HCT116 (cell line): Measurements from ENCODE around the gene ARRDC4. TPM values are rescaled to one million over a fixed set of nuclear protein-coding genes. Genes with fewer than 3 reads are reported as not detected.
A peak's percentile ranks its signal among the peaks of the same experiment; 100 is the strongest.

Experiments used
- ATAC-seq: fragments of 200-7000 bp; cut with Tn5 transposase; 2 replicates; pipeline ENCODE4 v1.9.1; 2020; ENCODE audit warnings: mild to moderate bottlenecking, moderate library complexity
- BruUV-seq: library from RNA; stranded (reverse); fragments of 400-500 nt; replicated peaks from 2 replicates; lab custom pipeline; 2021; lab: Mats Ljungman, UMichigan
- CTCF ChIA-PET: fragments of 300-600 bp; sonication (Branson Sonifier 250); formaldehyde crosslinking; loops from one replicate; lab custom pipeline; 2021; ENCODE audit warnings: antibody characterized with exemption; lab: Charles Lee
- POLR2A ChIA-PET: fragments of 300-600, 350-600 bp; sonication (Branson Sonifier 250); formaldehyde crosslinking; loops from one replicate; lab custom pipeline; 2021; ENCODE audit warnings: antibody characterized with exemption; lab: Charles Lee
- RAD21 ChIA-PET, 2 experiments: fragments of 300-600 bp; sonication (Branson Sonifier 250); formaldehyde crosslinking; loops; one replicate each; lab custom pipeline; 2023; ENCODE audit warnings: low total read pairs in 2 of 2; ENCODE audit not compliant: uncharacterized antibody in 2 of 2, unreplicated experiment in 2 of 2, low non-redundant PET in 1 of 2; lab: Charles Lee
- DNase-seq: peaks from one replicate; pipeline ENCODE4 v3.0.0-alpha.2; 2010; ENCODE audit warnings: low read depth, low spot score
- H2AFZ ChIP-seq: fragments of 200-600 bp; shearing (Covaris generic), sonication (generic); 2 replicates; pipeline ENCODE4 v1.6.1; 2017; ENCODE audit warnings: low read depth, mixed run types, mixed read lengths, antibody characterized with exemption, low read length; ENCODE audit not compliant: poor library complexity, severe bottlenecking
- H3K27ac ChIP-seq: 2 replicates; pipeline ENCODE4 v1.5.1; 2012; ENCODE audit warnings: low read depth, low read length
- H3K27me3 ChIP-seq: fragments of 200-600 bp; sonication (generic); 2 replicates; pipeline ENCODE4 v1.6.1; 2016; ENCODE audit warnings: mixed run types, low read length, mixed read lengths; ENCODE audit not compliant: insufficient read depth
- H3K36me3 ChIP-seq, 2 experiments: fragments of 200-500 bp in 1 of 2; fragments of 200-600 bp in 1 of 2; sonication (Bioruptor generic) in 1 of 2; sonication (generic) in 1 of 2; 2 replicates each; pipeline versions ENCODE4 v1.5.1 to v1.6.1; 2014 to 2016; ENCODE audit warnings: low read length in 2 of 2, inconsistent platforms in 1 of 2, mixed read lengths in 1 of 2, mixed run types in 1 of 2; ENCODE audit not compliant: insufficient read depth in 2 of 2, control insufficient read depth in 1 of 2
- H3K4me1 ChIP-seq, 2 experiments: fragments of 200-600 bp in 1 of 2; sonication (generic) in 1 of 2; 2 replicates each; pipeline versions ENCODE4 v1.5.1 to v1.6.1; 2012 to 2017; ENCODE audit warnings: low read length in 2 of 2, inconsistent platforms in 1 of 2, mild to moderate bottlenecking in 1 of 2, mixed read lengths in 1 of 2, mixed run types in 1 of 2, moderate library complexity in 1 of 2; ENCODE audit not compliant: insufficient read depth in 2 of 2, control insufficient read depth in 1 of 2
- H3K4me2 ChIP-seq: fragments of 200-600 bp; sonication (generic); 2 replicates; pipeline ENCODE4 v1.6.1; 2017; ENCODE audit warnings: mixed run types, low read length, mixed read lengths
- H3K4me3 ChIP-seq, 2 experiments: fragments of 200-600 bp in 1 of 2; sonication (generic) in 1 of 2; replicated peaks in 1 of 2; 2 replicates each; pipeline ENCODE4 v1.5.1; 2011 to 2016; ENCODE audit warnings: low read length in 2 of 2, control low read depth in 1 of 2, low read depth in 1 of 2, mild to moderate bottlenecking in 1 of 2, mixed read lengths in 1 of 2, mixed run types in 1 of 2
- H3K79me2 ChIP-seq: fragments of 200-600 bp; sonication (generic); 2 replicates; pipeline ENCODE4 v1.6.1; 2017; ENCODE audit warnings: mild to moderate bottlenecking, mixed run types, low read length, moderate library complexity, mixed read lengths; ENCODE audit not compliant: insufficient read depth
- H3K9ac ChIP-seq: fragments of 200-600 bp; sonication (generic); 2 replicates; pipeline ENCODE4 v1.6.1; 2016; ENCODE audit warnings: low read length, mixed read lengths
- H3K9me2 ChIP-seq: fragments of 200-600 bp; sonication (generic), shearing (Covaris generic); 2 replicates; pipeline ENCODE4 v1.6.1; 2017; ENCODE audit warnings: mixed run types, mild to moderate bottlenecking, moderate library complexity; ENCODE audit not compliant: insufficient read depth
- H3K9me3 ChIP-seq, 2 experiments: fragments of 200-500 bp in 1 of 2; fragments of 200-600 bp in 1 of 2; sonication (Bioruptor generic) in 1 of 2; sonication (generic) in 1 of 2; 2 replicates each; pipeline ENCODE4 v1.6.1; 2014 to 2017; ENCODE audit warnings: low read length in 2 of 2, mixed read lengths in 2 of 2, inconsistent platforms in 1 of 2, low read depth in 1 of 2, mild to moderate bottlenecking in 1 of 2, mixed run types in 1 of 2, moderate library complexity in 1 of 2; ENCODE audit not compliant: control insufficient read depth in 1 of 2, insufficient read depth in 1 of 2
- H4K20me1 ChIP-seq: fragments of 200-600 bp; sonication (generic), shearing (Covaris generic); 2 replicates; pipeline ENCODE4 v1.6.1; 2017; ENCODE audit warnings: mixed run types, mild to moderate bottlenecking, moderate library complexity; ENCODE audit not compliant: insufficient read depth
- CBX3 ChIP-seq: IDR thresholded peaks from 2 replicates; pipeline ENCODE4 v1.6.1; 2012; ENCODE audit warnings: low read depth
- CTCF ChIP-seq, 3 experiments: fragments of 200-600 bp in 1 of 3; sonication (generic) in 1 of 3; IDR thresholded peaks in 2 of 3; conservative IDR thresholded peaks in 1 of 3; 2 replicates each; pipeline ENCODE4 v1.5.1; 2012 to 2017; ENCODE audit warnings: low read depth in 2 of 3, low read length in 2 of 3, antibody characterized with exemption in 1 of 3, borderline replicate concordance in 1 of 3, control low read depth in 1 of 3, mild to moderate bottlenecking in 1 of 3, mixed read lengths in 1 of 3, mixed run types in 1 of 3, moderate library complexity in 1 of 3; ENCODE audit not compliant: insufficient read depth in 1 of 3
- EGR1 ChIP-seq: IDR thresholded peaks from 2 replicates; pipeline ENCODE4 v1.6.1; 2012; ENCODE audit warnings: low read depth
- FOSL1 ChIP-seq: IDR thresholded peaks from 2 replicates; pipeline ENCODE4 v1.6.1; 2012; ENCODE audit warnings: low read depth
- JUND ChIP-seq: IDR thresholded peaks from 2 replicates; pipeline ENCODE4 v1.6.1; 2012
- POLR2A ChIP-seq: IDR thresholded peaks from 2 replicates; pipeline ENCODE4 v1.7.0; 2011; ENCODE audit warnings: borderline replicate concordance; ENCODE audit not compliant: insufficient read depth, insufficient read length; ENCODE audit errors: extremely low read depth
- ZFX ChIP-seq: fragments of 450-650 bp; IDR thresholded peaks from 2 replicates; pipeline ENCODE4 v1.6.1; 2017
- intact Hi-C: fragments of 100-400 bp; cut with micrococcal nuclease; formaldehyde crosslinking; loops from 2 replicates; pipeline ENCODE4 v1.10.0; 2022
- total RNA-seq: library from RNA; stranded (reverse); gene quantifications from one replicate; pipeline ENCODE4 v1.2.1, GENCODE V29; 2021; ENCODE audit not compliant: unreplicated experiment
- TF ChIP-seq, protein P1 (sequence below): IDR thresholded peaks from 2 replicates; pipeline ENCODE4 v1.6.1; 2012

The ARRDC4 gene
- total RNA-seq, 1 experiment from 2014 or later, result 19.6 TPM

- H2AFZ ChIP-seq, result peak overlapping the region; percentile 45
- H3K9me3 ChIP-seq, result no peaks in the 10 kb centered on the region
- no peak overlapping the region for H3K27ac ChIP-seq
- no peaks in the 10 kb centered on the region for H3K79me2 ChIP-seq
- ATAC-seq (peak; percentile 47), DNase-seq (no peak)
- H3K4me1 ChIP-seq, result peaks cover 4 to 9% of the 10 kb centered on the region in 2 experiments; a peak in 3 of 4 replicates
- H3K27me3 ChIP-seq, result 0 out of 2 replicates have a peak, but pooled peaks cover 3% of the 10 kb centered on the region
- H3K36me3 ChIP-seq, result no peaks in the 10 kb centered on the region
- ChIA-PET CTCF (no interaction called here), RAD21 (no interaction called here), POLR2A (no interaction called here)
- BruUV-seq, result no TSS peak
- peak overlapping the region; percentile 53 for H3K4me2 ChIP-seq
- intact Hi-C loops, result no loop called here
- no peak overlapping the region for H3K4me3 ChIP-seq
- H3K9me2 ChIP-seq, result no peaks in the 10 kb centered on the region
- TF ChIP-seq JUND (0 out of 2 replicates have a peak, but pooled peaks have one; percentile 22), EGR1 (peak; percentile 90), POLR2A (no peak), FOSL1 (peak; percentile 42; the same call in 1 of the 2 replicates), CBX3 (no peak)
- TF ChIP-seq, protein P1, sequence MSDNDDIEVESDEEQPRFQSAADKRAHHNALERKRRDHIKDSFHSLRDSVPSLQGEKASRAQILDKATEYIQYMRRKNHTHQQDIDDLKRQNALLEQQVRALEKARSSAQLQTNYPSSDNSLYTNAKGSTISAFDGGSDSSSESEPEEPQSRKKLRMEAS, result no peak
- H4K20me1 ChIP-seq, result no peaks in the 10 kb centered on the region
- H3K9ac ChIP-seq, result no peak overlapping the region
Observed at GRCh38 chr15:97947465-97948260, 12.8 kb upstream of the ARRDC4 start.

- TF ChIP-seq ZFX (no peak), CTCF (IDR thresholded peaks at IDR 0.05 in 2 of 3, conservative IDR thresholded peaks at IDR 0.05 in 1 of 3; ENCODE audit: borderline replicate concordance in 1 of 3, insufficient read depth in 1 of 3, low read depth in 2 of 3, low read length in 2 of 3) (no peak)
- Histone ChIP-seq H3K27ac (no peak overlapping the region), H3K36me3 (no peaks in the 10 kb centered on the region), H3K9me2 (no peaks in the 10 kb centered on the region), H3K9ac (no peak overlapping the region), H3K79me2 (no peaks in the 10 kb centered on the region), H3K4me1 (peaks cover 0 to under 1% of the 10 kb centered on the region in 2 experiments; a peak in 1 of 4 replicates), H3K4me2 (no peak overlapping the region), H4K20me1 (no peaks in the 10 kb centered on the region), H2AFZ (no peak overlapping the region), H3K27me3 (no peaks in the 10 kb centered on the region), H3K9me3 (no peaks in the 10 kb centered on the region), H3K4me3 (no peak overlapping the region)
- CTCF ChIA-PET, result no interaction called here
- no TSS peak for BruUV-seq
- POLR2A ChIA-PET, result no interaction called here
- DNase-seq (no peak), ATAC-seq (no peak)
- intact Hi-C loops, result no loop called here
- RAD21 ChIA-PET, result no interaction called here
Observed at GRCh38 chr15:97953254-97953653, 7.2 kb upstream of the ARRDC4 start.
